A673 (cell line): ENCODE measurements around the gene SPIRE1.

Experiments
- EZH2 ChIP-seq: fragments of 200-600 bp; sonication (generic); IDR thresholded peaks from 2 replicates; pipeline ENCODE4 v1.6.1; 2017; ENCODE audit warnings: borderline replicate concordance, low read depth, mild to moderate bottlenecking, mixed read lengths, antibody characterized with exemption, low read length; ENCODE audit not compliant: poor library complexity, severe bottlenecking
- TF ChIP-seq, protein P1 (sequence below): fragments of 300-800, 200-600 bp; sonication (generic); conservative IDR thresholded peaks from 2 replicates; pipeline ENCODE4 v1.5.1; 2017; ENCODE audit warnings: low read depth, mild to moderate bottlenecking, antibody characterized with exemption, low read length, moderate library complexity, mixed read lengths

DNA sequence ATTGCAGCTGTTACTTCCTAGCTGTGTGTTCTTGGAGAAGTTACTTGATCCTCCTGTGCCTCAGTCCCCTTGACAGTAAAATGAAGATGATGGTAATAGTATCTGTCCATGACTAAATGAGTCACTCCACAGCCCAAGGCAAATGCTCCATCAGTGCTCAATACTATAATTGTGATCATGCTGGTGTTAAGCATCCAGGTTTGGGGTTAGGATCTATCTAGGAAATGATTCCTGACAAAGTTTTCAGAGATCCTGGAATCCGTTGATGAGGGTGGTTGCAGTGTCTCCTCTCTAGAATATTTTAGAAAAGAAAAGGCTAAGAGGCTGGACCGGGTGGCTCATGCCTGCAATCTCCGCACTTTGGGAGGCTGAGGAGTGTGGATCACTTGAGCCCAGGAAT is 252.8 kb downstream of the SPIRE1 start:
- TF ChIP-seq, protein P1, sequence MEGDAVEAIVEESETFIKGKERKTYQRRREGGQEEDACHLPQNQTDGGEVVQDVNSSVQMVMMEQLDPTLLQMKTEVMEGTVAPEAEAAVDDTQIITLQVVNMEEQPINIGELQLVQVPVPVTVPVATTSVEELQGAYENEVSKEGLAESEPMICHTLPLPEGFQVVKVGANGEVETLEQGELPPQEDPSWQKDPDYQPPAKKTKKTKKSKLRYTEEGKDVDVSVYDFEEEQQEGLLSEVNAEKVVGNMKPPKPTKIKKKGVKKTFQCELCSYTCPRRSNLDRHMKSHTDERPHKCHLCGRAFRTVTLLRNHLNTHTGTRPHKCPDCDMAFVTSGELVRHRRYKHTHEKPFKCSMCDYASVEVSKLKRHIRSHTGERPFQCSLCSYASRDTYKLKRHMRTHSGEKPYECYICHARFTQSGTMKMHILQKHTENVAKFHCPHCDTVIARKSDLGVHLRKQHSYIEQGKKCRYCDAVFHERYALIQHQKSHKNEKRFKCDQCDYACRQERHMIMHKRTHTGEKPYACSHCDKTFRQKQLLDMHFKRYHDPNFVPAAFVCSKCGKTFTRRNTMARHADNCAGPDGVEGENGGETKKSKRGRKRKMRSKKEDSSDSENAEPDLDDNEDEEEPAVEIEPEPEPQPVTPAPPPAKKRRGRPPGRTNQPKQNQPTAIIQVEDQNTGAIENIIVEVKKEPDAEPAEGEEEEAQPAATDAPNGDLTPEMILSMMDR, result no peak
- TF ChIP-seq EZH2, result no peak
